ENCODE measurements around the gene THAP9.
"Not testable (repeated sequence)": the region's sequence is repeated elsewhere in the genome, so short reads cannot be mapped to it uniquely, and the experiment has no call there.

The THAP9 gene

GRCh38 chr4:82898322-82899243, 2.0 kb upstream of the THAP9 start:
- peak; percentile 94 for FAIRE-seq

GRCh38 chr4:82899374-82900065, 1.0 kb upstream of the THAP9 start:
- no peak for FAIRE-seq

GRCh38 chr4:82900066-82900410, 497 bp upstream of the THAP9 start:
- no peak for FAIRE-seq

GRCh38 chr4:82901183-82901718, 716 bp downstream of the THAP9 start:
- FAIRE-seq, result no peak

- no peak for FAIRE-seq
Measured at GRCh38 chr4:82903737-82904136, 3.2 kb downstream of the THAP9 start.

GRCh38 chr4:82905205-82905604, 4.7 kb downstream of the THAP9 start:
- no peak for FAIRE-seq

GRCh38 chr4:82906469-82906868, 5.9 kb downstream of the THAP9 start:
- FAIRE-seq, result no peak

- no peak for FAIRE-seq
Measured at GRCh38 chr4:82909326-82909725, 8.8 kb downstream of the THAP9 start.

GRCh38 chr4:82913305-82913704, 12.8 kb downstream of the THAP9 start:
- no peak for FAIRE-seq

GRCh38 chr4:82913968-82914367, 13.4 kb downstream of the THAP9 start:
- not testable (repeated sequence) for FAIRE-seq

- no peak for FAIRE-seq
Measured at GRCh38 chr4:82918091-82918490, 17.6 kb downstream of the THAP9 start.

GRCh38 chr4:82919386-82919785, 18.9 kb downstream of the THAP9 start:
- FAIRE-seq, result no peak

GRCh38 chr4:82921795-82922194, 21.3 kb downstream of the THAP9 start:
- no peak for FAIRE-seq

GRCh38 chr4:82930848-82931755, 30.6 kb downstream of the THAP9 start:
- peak; percentile 67 for FAIRE-seq

- FAIRE-seq, result no peak
Measured at GRCh38 chr4:82934441-82934840, 33.9 kb downstream of the THAP9 start.

- no peak for FAIRE-seq
Measured at GRCh38 chr4:82939414-82939813, 38.9 kb downstream of the THAP9 start.

- FAIRE-seq, result no peak
Measured at GRCh38 chr4:82947498-82947897, 47.0 kb downstream of the THAP9 start.

GRCh38 chr4:82948647-82949204, 48.2 kb downstream of the THAP9 start:
- no peak for FAIRE-seq

GRCh38 chr4:82951196-82951595, 50.7 kb downstream of the THAP9 start:
- FAIRE-seq, result no peak

- FAIRE-seq, result no peak
Measured at GRCh38 chr4:82954212-82954611, 53.7 kb downstream of the THAP9 start.

GRCh38 chr4:82957045-82957444, 56.5 kb downstream of the THAP9 start:
- FAIRE-seq, result no peak

GRCh38 chr4:82965763-82966162, 65.2 kb downstream of the THAP9 start:
- no peak for FAIRE-seq

GRCh38 chr4:82968972-82969371, 68.4 kb downstream of the THAP9 start:
- FAIRE-seq, result no peak
